Natural killer cell (primary cell): ENCODE data around the gene LSM5. TPM values are rescaled to one million over a fixed set of nuclear protein-coding genes. Genes with fewer than 3 reads are reported as not detected.

ENCODE experiments used
- ATAC-seq, 3 donors: fragments of 150-1000 bp in 2 of 3; fragments of 200-7000 bp in 1 of 3; cut with Tn5 transposase; 1 replicate in 1 of 3; 2 replicates in 2 of 3; pipeline ENCODE4 v1.10.0; 2021; ENCODE audit warnings: mild to moderate bottlenecking in 2 of 3, moderate library complexity in 2 of 3
- DNase-seq, 2 donors: peaks; one replicate each; pipeline versions ENCODE4 v3.0.0 to v3.0.0-alpha.2; 2013 to 2021; ENCODE audit warnings: mixed read lengths in 1 of 2
- H3K27ac ChIP-seq: one replicate; pipeline ENCODE4 v1.5.1; 2013; ENCODE audit warnings: mild to moderate bottlenecking, low read length
- H3K27me3 ChIP-seq: one replicate; pipeline ENCODE4 v1.6.1; 2013; ENCODE audit warnings: low read length; ENCODE audit not compliant: control insufficient read depth, insufficient read depth
- H3K36me3 ChIP-seq: one replicate; pipeline ENCODE4 v1.6.1; 2013; ENCODE audit warnings: low read length; ENCODE audit not compliant: control insufficient read depth, insufficient read depth
- H3K4me1 ChIP-seq: one replicate; pipeline ENCODE4 v1.6.1; 2013; ENCODE audit warnings: low read length; ENCODE audit not compliant: control insufficient read depth, insufficient read depth
- H3K4me3 ChIP-seq: one replicate; pipeline ENCODE4 v1.5.1; 2013; ENCODE audit warnings: low read length
- H3K9me3 ChIP-seq: one replicate; pipeline ENCODE4 v1.6.1; 2013; ENCODE audit warnings: low read length; ENCODE audit not compliant: control insufficient read depth, insufficient read depth
- H3K27ac Mint-ChIP-seq, 2 donors: one replicate each; pipeline ENCODE4 v1.8.0; 2022; ENCODE audit warnings: mild to moderate bottlenecking in 2 of 2, mixed read lengths in 2 of 2, moderate library complexity in 1 of 2
- H3K27me3 Mint-ChIP-seq, 2 donors: one replicate each; pipeline ENCODE4 v1.8.0; 2022; ENCODE audit warnings: low read depth in 2 of 2, mixed read lengths in 2 of 2
- H3K36me3 Mint-ChIP-seq: one replicate; pipeline ENCODE4 v1.8.0; 2022; ENCODE audit warnings: mixed read lengths
- H3K4me1 Mint-ChIP-seq, 2 donors: one replicate each; pipeline ENCODE4 v1.8.0; 2022; ENCODE audit warnings: mixed read lengths in 2 of 2
- H3K4me3 Mint-ChIP-seq: one replicate; pipeline ENCODE4 v1.8.0; 2022; ENCODE audit warnings: mild to moderate bottlenecking, moderate library complexity, mixed read lengths
- H3K9me3 Mint-ChIP-seq, 2 donors: one replicate each; pipeline ENCODE4 v1.8.0; 2022; ENCODE audit warnings: mixed read lengths in 2 of 2
- WGBS: methylation state at CpG from one replicate; pipeline ENCODE4 v1.1.7; 2013; ENCODE audit warnings: missing lambda C conversion rate; ENCODE audit not compliant: insufficient coverage; 5-methylcytosine and 5-hydroxymethylcytosine counted together
- intact Hi-C: fragments of 100-400 bp; cut with micrococcal nuclease; formaldehyde crosslinking; loops from one replicate; pipeline ENCODE4 v1.14.2; 2022
- total RNA-seq, 4 donors: library from RNA; stranded (reverse); fragments of 120-200 nt in 1 of 4; gene quantifications; one replicate each; pipeline versions ENCODE4 v1.2.3 to v1.2.4, GENCODE V29; 2013 to 2022
- TF ChIP-seq, protein P1 (sequence below): fragments of 200-600 bp; IDR thresholded peaks from one replicate; pipeline ENCODE4 v1.8.0; 2022; ENCODE audit warnings: antibody characterized with exemption

LSM5 gene
- total RNA-seq, 3 donors from 2014 or later (not counting 1 experiment from before 2014, with no cell fraction given), result 16.0 to 21.2 (median 21.1) TPM

DNA sequence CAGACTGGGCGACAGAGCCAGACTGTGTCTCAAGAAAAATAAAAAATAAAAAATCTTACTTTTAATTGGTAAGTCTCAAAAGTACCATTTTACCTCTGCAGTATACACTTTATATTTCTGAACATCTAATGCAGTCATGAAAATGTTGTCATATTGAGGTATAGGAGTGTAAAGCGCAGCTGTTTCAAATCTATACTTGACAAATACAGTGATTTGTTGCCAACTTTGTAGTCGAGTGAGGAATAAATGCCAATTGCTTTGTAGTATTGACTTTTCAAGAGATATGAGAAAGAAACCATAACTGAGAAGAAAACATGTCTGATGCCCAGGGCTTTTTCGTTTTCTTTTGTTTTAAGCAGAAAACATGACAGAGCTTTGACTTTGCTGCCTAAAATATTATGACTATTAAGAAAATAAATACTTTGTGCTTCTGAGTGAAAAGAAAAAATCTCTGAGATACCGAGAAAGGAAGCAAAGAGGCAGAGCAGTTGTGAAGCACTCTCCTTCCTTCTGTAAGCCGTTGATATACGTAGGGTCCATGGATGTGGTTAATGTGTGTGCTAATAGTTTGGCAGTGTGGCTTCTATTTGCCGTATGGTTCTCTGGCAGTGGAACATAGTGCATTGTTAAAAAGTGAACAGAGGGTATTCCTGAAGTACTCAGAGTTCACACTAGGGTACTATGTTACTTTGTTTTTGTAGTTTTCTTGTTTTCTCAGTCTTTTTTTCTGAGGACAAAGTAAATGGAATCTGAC is 43.3 kb upstream of the LSM5 start:
- TF ChIP-seq, protein P1, sequence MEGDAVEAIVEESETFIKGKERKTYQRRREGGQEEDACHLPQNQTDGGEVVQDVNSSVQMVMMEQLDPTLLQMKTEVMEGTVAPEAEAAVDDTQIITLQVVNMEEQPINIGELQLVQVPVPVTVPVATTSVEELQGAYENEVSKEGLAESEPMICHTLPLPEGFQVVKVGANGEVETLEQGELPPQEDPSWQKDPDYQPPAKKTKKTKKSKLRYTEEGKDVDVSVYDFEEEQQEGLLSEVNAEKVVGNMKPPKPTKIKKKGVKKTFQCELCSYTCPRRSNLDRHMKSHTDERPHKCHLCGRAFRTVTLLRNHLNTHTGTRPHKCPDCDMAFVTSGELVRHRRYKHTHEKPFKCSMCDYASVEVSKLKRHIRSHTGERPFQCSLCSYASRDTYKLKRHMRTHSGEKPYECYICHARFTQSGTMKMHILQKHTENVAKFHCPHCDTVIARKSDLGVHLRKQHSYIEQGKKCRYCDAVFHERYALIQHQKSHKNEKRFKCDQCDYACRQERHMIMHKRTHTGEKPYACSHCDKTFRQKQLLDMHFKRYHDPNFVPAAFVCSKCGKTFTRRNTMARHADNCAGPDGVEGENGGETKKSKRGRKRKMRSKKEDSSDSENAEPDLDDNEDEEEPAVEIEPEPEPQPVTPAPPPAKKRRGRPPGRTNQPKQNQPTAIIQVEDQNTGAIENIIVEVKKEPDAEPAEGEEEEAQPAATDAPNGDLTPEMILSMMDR, result no peak
- peak; percentile 68 to 98 (median 75) for ATAC-seq
- no peak overlapping the region for H3K4me3 Mint-ChIP-seq
- Histone ChIP-seq H3K9me3 (no peaks in the 10 kb centered on the region), H3K27me3 (no peaks in the 10 kb centered on the region), H3K4me1 (peaks cover 5% of the 10 kb centered on the region), H3K36me3 (peaks cover 3% of the 10 kb centered on the region), H3K27ac (no peak overlapping the region), H3K4me3 (no peak overlapping the region)
- H3K36me3 Mint-ChIP-seq, result no peaks in the 10 kb centered on the region
- no peak for DNase-seq
- H3K9me3 Mint-ChIP-seq, result no peaks in the 10 kb centered on the region
- H3K27me3 Mint-ChIP-seq, result no peaks in the 10 kb centered on the region
- 47% methylated on average over 7 of the region's 8 CpGs for WGBS
- intact Hi-C loops, result no loop called here
- peak overlapping the region; percentile 79 to 81 for H3K27ac Mint-ChIP-seq
- H3K4me1 Mint-ChIP-seq, result peaks cover 46 to 49% of the 10 kb centered on the region in 2 donors

DNA sequence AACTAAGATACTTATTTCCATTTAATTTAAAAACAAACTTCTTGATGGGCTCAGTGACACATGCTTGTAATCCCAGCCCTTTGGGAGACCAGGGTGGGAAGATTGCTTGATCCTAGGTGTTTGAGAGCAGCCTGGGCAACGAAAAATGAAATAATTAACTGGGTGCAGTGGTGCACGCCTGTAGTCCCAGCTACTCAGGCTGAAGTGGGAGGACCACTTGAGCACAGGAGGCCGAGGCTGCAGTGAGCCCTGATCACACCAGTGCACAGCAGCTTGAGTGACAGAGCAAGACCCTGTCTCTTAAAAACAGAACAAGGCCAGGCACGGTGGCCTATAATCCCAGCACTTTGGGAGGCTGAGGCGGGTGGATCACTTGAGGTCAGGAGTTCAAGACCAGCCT is 42.5 kb upstream of the LSM5 start:
- H3K27ac Mint-ChIP-seq, result peak overlapping the region in 1 of 2 donors; percentile 31
- no peak overlapping the region for H3K4me3 ChIP-seq
- no peaks in the 10 kb centered on the region for H3K27me3 ChIP-seq
- ATAC-seq (no peak), DNase-seq (no peak)
- no peaks in the 10 kb centered on the region for H3K9me3 Mint-ChIP-seq
- peaks cover 5% of the 10 kb centered on the region for H3K4me1 ChIP-seq
- WGBS, result 97% methylated on average over 5 of the region's 5 CpGs
- H3K36me3 Mint-ChIP-seq, result no peaks in the 10 kb centered on the region
- H3K4me1 Mint-ChIP-seq, result peaks cover 54 to 55% of the 10 kb centered on the region in 2 donors
- peaks cover 3% of the 10 kb centered on the region for H3K36me3 ChIP-seq
- no peaks in the 10 kb centered on the region for H3K9me3 ChIP-seq
- intact Hi-C loops, result no loop called here
- no peak overlapping the region for H3K27ac ChIP-seq
- TF ChIP-seq, protein P1, result no peak
- H3K4me3 Mint-ChIP-seq, result no peak overlapping the region
- H3K27me3 Mint-ChIP-seq, result no peaks in the 10 kb centered on the region

DNA sequence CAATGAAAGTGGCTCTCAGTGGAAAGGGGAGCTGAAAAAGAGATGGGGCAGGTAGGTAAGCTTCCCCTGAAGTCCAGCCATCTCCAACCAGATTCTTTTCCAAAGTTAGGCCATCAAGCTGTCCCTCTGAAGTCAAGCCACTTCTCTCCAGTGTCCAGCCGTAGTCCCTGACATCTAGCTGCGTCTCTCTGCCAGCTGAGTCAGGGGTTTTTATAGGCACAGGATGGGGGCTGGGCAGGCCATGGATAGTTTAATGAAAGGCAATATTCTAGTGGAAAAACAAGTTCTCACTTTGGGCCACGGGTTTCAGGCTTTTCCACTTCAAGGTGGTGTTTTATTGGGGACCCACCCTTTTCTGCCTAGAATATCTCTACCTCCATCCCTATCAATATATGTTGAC is 41.9 kb upstream of the LSM5 start:
- Mint-ChIP-seq H3K27me3 (no peaks in the 10 kb centered on the region), H3K36me3 (no peaks in the 10 kb centered on the region), H3K27ac (peak overlapping the region in 1 of 2 donors; percentile 31), H3K4me3 (no peak overlapping the region), H3K4me1 (peaks cover 56 to 58% of the 10 kb centered on the region in 2 donors), H3K9me3 (no peaks in the 10 kb centered on the region)
- ATAC-seq, result no peak
- Histone ChIP-seq H3K9me3 (no peaks in the 10 kb centered on the region), H3K4me1 (peaks cover 5% of the 10 kb centered on the region), H3K4me3 (no peak overlapping the region), H3K27me3 (no peaks in the 10 kb centered on the region), H3K36me3 (peaks cover 3% of the 10 kb centered on the region), H3K27ac (no peak overlapping the region)
- DNase-seq, result no peak
- intact Hi-C loops, result no loop called here
- WGBS, result 95% methylated on average over 3 of the region's 3 CpGs
- TF ChIP-seq, protein P1, result no peak

DNA sequence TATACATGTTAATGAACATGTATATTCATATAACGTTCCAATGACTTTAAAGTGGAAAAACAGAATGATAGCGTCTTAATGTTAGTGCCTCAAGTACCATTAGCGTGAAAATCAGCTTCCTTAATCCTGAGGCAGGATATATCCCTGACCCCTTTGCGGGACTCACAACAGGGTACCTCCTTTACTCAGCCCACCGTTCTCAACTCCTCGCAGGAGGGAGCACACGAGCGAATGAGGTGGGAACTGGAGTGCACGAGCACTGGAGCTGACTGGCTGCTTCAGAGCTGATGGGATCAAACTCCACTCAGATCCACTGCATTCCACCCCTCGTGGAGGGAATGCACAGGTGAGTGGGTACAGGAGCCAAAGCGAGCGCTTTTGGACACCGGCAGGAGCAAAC is 41.2 kb upstream of the LSM5 start:
- H3K36me3 ChIP-seq, result peaks cover 3% of the 10 kb centered on the region
- no peaks in the 10 kb centered on the region for H3K36me3 Mint-ChIP-seq
- intact Hi-C loops, result no loop called here
- no peaks in the 10 kb centered on the region for H3K27me3 Mint-ChIP-seq
- H3K9me3 Mint-ChIP-seq, result no peaks in the 10 kb centered on the region
- no peaks in the 10 kb centered on the region for H3K27me3 ChIP-seq
- peaks cover 5% of the 10 kb centered on the region for H3K4me1 ChIP-seq
- no peak overlapping the region for H3K4me3 ChIP-seq
- no peak overlapping the region for H3K27ac Mint-ChIP-seq
- ATAC-seq (no peak), DNase-seq (no peak)
- H3K9me3 ChIP-seq, result no peaks in the 10 kb centered on the region
- H3K4me3 Mint-ChIP-seq, result no peak overlapping the region
- H3K4me1 Mint-ChIP-seq, result peaks cover 54 to 56% of the 10 kb centered on the region in 2 donors
- 97% methylated on average over 13 of the region's 13 CpGs for WGBS
- no peak overlapping the region for H3K27ac ChIP-seq
- TF ChIP-seq, protein P1, result no peak
